Upper lobe of right lung (tissue), 1 donor: ENCODE data around the gene EXD1. TPM values are rescaled to one million over a fixed set of nuclear protein-coding genes. Genes with fewer than 3 reads are reported as not detected.

ENCODE experiments used
- total RNA-seq: library from RNA; stranded (reverse); fragmentation: NEBNext Ultra II Directional; extraction: Animal tissue kit (Norgen Biotek cat#: 25700); gene quantifications from one replicate; pipeline ENCODE4 v1.2.1, GENCODE V29; 2021
- donor health status: DM: no; HTN: yes; CAD: no; lungs with severe emphysema.

The EXD1 gene
- total RNA-seq, 1 donor from 2014 or later: not detected

Other genes with a start within 250 kb of the EXD1 start
- gene INO80, start 114.5 kb downstream of the EXD1 start, total RNA-seq: 35.6 TPM
- gene CHP1, start 511 bp upstream of the EXD1 start, total RNA-seq: 175 TPM
- 0.55 TPM for gene OIP5, start 101.8 kb upstream of the EXD1 start, total RNA-seq
- gene NUSAP1, start 102.1 kb upstream of the EXD1 start, total RNA-seq: 6.7 TPM
- 15.3 TPM for gene NDUFAF1, start 171.7 kb upstream of the EXD1 start, total RNA-seq
- gene RTF1, start 186.3 kb upstream of the EXD1 start, total RNA-seq: 27.1 TPM